GM23248 (cell line): Measurements from ENCODE around the gene LRIG1.

Experiments
- EZH2 ChIP-seq: fragments of 200-600 bp; sonication (generic); IDR thresholded peaks from 2 replicates; pipeline ENCODE4 v1.6.1; 2018; ENCODE audit warnings: antibody characterized with exemption, mild to moderate bottlenecking; ENCODE audit not compliant: insufficient read depth, poor library complexity, severe bottlenecking
- EZH2phosphoT487 ChIP-seq: fragments of 200-600 bp; sonication (generic); IDR thresholded peaks from 2 replicates; pipeline ENCODE4 v1.6.1; 2018; ENCODE audit warnings: antibody characterized with exemption, moderate library complexity, mild to moderate bottlenecking, low read depth; ENCODE audit not compliant: insufficient read depth

DNA sequence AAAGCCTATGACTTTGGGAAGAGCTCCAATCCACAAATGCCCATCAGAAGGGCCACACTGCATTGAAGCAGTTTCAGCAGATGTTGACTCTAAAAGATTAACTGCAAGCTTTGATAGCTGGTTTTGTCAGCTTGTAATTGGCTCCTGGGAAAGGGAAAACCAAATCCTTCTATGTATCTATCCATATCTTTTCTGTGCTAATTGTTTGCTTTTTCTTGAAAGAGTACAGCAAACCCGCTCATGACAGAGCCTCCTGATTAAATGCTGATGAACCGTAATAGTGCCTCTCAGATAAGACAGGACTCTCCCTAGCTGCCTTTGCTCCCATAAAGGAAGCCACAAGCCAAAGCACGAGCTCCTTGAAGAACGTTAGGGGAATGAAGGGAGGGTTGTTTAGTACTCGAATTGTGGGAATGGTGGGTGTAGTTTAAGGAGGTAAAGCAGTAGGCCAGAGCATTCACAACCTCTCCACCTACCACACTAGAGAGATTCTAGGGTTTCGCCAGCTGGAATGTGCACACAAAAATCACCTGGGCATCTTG, 33.6 kb upstream of the LRIG1 start:
- TF ChIP-seq EZH2phosphoT487 (no peak), EZH2 (no peak)
